ENCODE data around the gene CBX3. TPM values are rescaled to one million over a fixed set of nuclear protein-coding genes. Genes with fewer than 3 reads are reported as not detected.
"Not testable (repeated sequence)": the region's sequence is repeated elsewhere in the genome, so short reads cannot be mapped to it uniquely, and the experiment has no call there.

The CBX3 gene
- total RNA-seq, 1 donor from 2014 or later, result 32.1 TPM

GRCh38 chr7:26193432-26194207, 7.9 kb upstream of the CBX3 start:
- Histone ChIP-seq H3K9me3 (no peaks in the 10 kb centered on the region), H3K36me3 (peaks cover 82 to 93% of the 10 kb centered on the region in 2 donors), H3K4me3 (peak overlapping the region in 1 of 2 donors; percentile 13), H3K4me1 (peaks cover 3 to 61% of the 10 kb centered on the region in 2 donors), H3K27me3 (no peaks in the 10 kb centered on the region), H3K27ac (no peak overlapping the region)
- no peak for TF ChIP-seq CTCF (IDR thresholded peaks at IDR 0.05)
- intact Hi-C loops (cut with DNase I), result loop anchor here (5.0 kb wide), 1 partner anchor 801 kb away; no protein-coding TSS in a partner anchor
- DNase-seq (ENCODE audit: low spot score in 2 of 2), result no peak

- H3K4me3 ChIP-seq, result peak overlapping the region in 1 of 2 donors; percentile 13
- not testable (repeated sequence) for H3K9me3 ChIP-seq; DNase-seq (ENCODE audit: low spot score in 2 of 2); H3K27me3 ChIP-seq; H3K27ac ChIP-seq
- intact Hi-C loops (cut with DNase I), result loop anchor here (5.0 kb wide), 1 partner anchor 802 kb away; no protein-coding TSS in a partner anchor
- H3K36me3 ChIP-seq, result peaks cover 71 to 88% of the 10 kb centered on the region in 2 donors
- peaks cover 3 to 61% of the 10 kb centered on the region in 2 donors for H3K4me1 ChIP-seq
Observed at GRCh38 chr7:26194764-26195163, 6.8 kb upstream of the CBX3 start.

GRCh38 chr7:26195182-26195581, 6.4 kb upstream of the CBX3 start:
- no peak for TF ChIP-seq CTCF (IDR thresholded peaks at IDR 0.05)
- peaks cover 68 to 84% of the 10 kb centered on the region in 2 donors for H3K36me3 ChIP-seq
- intact Hi-C loops (cut with DNase I), result no loop called here
- peak overlapping the region; percentile 4 to 23 for H3K4me3 ChIP-seq
- H3K4me1 ChIP-seq, result peaks cover 3 to 61% of the 10 kb centered on the region in 2 donors
- H3K27me3 ChIP-seq, result no peaks in the 10 kb centered on the region
- no peaks in the 10 kb centered on the region for H3K9me3 ChIP-seq
- H3K27ac ChIP-seq, result no peak overlapping the region
- no peak for DNase-seq (ENCODE audit: low spot score in 2 of 2)

GRCh38 chr7:26195867-26196657, 5.5 kb upstream of the CBX3 start:
- H3K4me3 ChIP-seq, result peak overlapping the region; percentile 84 to 95
- H3K4me1 ChIP-seq, result peaks cover 3 to 54% of the 10 kb centered on the region in 2 donors
- no peaks in the 10 kb centered on the region for H3K9me3 ChIP-seq

GRCh38 chr7:26197153-26198115, 4.1 kb upstream of the CBX3 start:
- H3K27me3 ChIP-seq, result no peaks in the 10 kb centered on the region
- H3K9me3 ChIP-seq, result no peaks in the 10 kb centered on the region
- peak overlapping the region; percentile 84 to 95 for H3K4me3 ChIP-seq
- no peak for DNase-seq (ENCODE audit: low spot score in 2 of 2)
- H3K4me1 ChIP-seq, result peaks cover 3 to 49% of the 10 kb centered on the region in 2 donors
- intact Hi-C loops (cut with DNase I), result no loop called here
- no peak for TF ChIP-seq CTCF (IDR thresholded peaks at IDR 0.05)
- no peak overlapping the region for H3K27ac ChIP-seq
- peaks cover 46 to 61% of the 10 kb centered on the region in 2 donors for H3K36me3 ChIP-seq

More at GRCh38 chr7:26195867-26196657, 5.5 kb upstream of the CBX3 start:
- Histone ChIP-seq H3K27me3 (no peaks in the 10 kb centered on the region), H3K36me3 (peaks cover 59 to 75% of the 10 kb centered on the region in 2 donors), H3K27ac (no peak overlapping the region)
- TF ChIP-seq CTCF (IDR thresholded peaks at IDR 0.05), result no peak
- intact Hi-C loops (cut with DNase I), result no loop called here
- no peak for DNase-seq (ENCODE audit: low spot score in 2 of 2)
